ENCODE results near the gene GAREM1.
A peak's percentile ranks its signal among the peaks of the same experiment; 100 is the strongest.
"Not testable (repeated sequence)": the region's sequence is repeated elsewhere in the genome, so short reads cannot be mapped to it uniquely, and the experiment has no call there.

Gene GAREM1

GRCh38 chr18:32470714-32471633 is at the start of gene GAREM1:
Gene GAREM1 (minus strand): TSS chr18:32470882. CDS start chr18:32470428, 454 bp downstream.
- peak; percentile 99 for DNase-seq (ENCODE audit: low read depth, low spot score)

- no peak for DNase-seq (ENCODE audit: low read depth, low spot score)
Measured at GRCh38 chr18:32511147-32511546, 40.5 kb upstream of the GAREM1 start.

GRCh38 chr18:32509111-32509510 is 38.4 kb upstream of the GAREM1 start:
- DNase-seq (ENCODE audit: low read depth, low spot score) = no peak

- no peak for DNase-seq (ENCODE audit: low read depth, low spot score)
Measured at GRCh38 chr18:32507093-32507492, 36.4 kb upstream of the GAREM1 start.

GRCh38 chr18:32502014-32502413 is 31.3 kb upstream of the GAREM1 start:
- DNase-seq (ENCODE audit: low read depth, low spot score) = no peak

GRCh38 chr18:32501242-32501641 is 30.6 kb upstream of the GAREM1 start:
- DNase-seq (ENCODE audit: low read depth, low spot score) = not testable (repeated sequence)

GRCh38 chr18:32483002-32483401 is 12.3 kb upstream of the GAREM1 start:
- no peak for DNase-seq (ENCODE audit: low read depth, low spot score)

GRCh38 chr18:32482117-32482516 is 11.4 kb upstream of the GAREM1 start:
- DNase-seq (ENCODE audit: low read depth, low spot score) = no peak

- DNase-seq (ENCODE audit: low read depth, low spot score) = no peak
Measured at GRCh38 chr18:32480581-32480980, 9.9 kb upstream of the GAREM1 start.

- DNase-seq (ENCODE audit: low read depth, low spot score) = no peak
Measured at GRCh38 chr18:32478807-32479206, 8.1 kb upstream of the GAREM1 start.

- DNase-seq (ENCODE audit: low read depth, low spot score) = no peak
Measured at GRCh38 chr18:32478317-32478716, 7.6 kb upstream of the GAREM1 start.

- DNase-seq (ENCODE audit: low read depth, low spot score) = no peak
Measured at GRCh38 chr18:32476106-32476505, 5.4 kb upstream of the GAREM1 start.

- not testable (repeated sequence) for DNase-seq (ENCODE audit: low read depth, low spot score)
Measured at GRCh38 chr18:32475069-32475468, 4.4 kb upstream of the GAREM1 start.

- DNase-seq (ENCODE audit: low read depth, low spot score) = no peak
Measured at GRCh38 chr18:32473325-32473724, 2.6 kb upstream of the GAREM1 start.

- DNase-seq (ENCODE audit: low read depth, low spot score) = no peak
Measured at GRCh38 chr18:32472841-32473240, 2.2 kb upstream of the GAREM1 start.

- DNase-seq (ENCODE audit: low read depth, low spot score) = no peak
Measured at GRCh38 chr18:32470460-32470713, 295 bp downstream of the GAREM1 start.

GRCh38 chr18:32469691-32470459 is 807 bp downstream of the GAREM1 start:
- DNase-seq (ENCODE audit: low read depth, low spot score) = peak; percentile 78

- DNase-seq (ENCODE audit: low read depth, low spot score) = peak; percentile 65
Measured at GRCh38 chr18:32469190-32469651, 1.5 kb downstream of the GAREM1 start.

- DNase-seq (ENCODE audit: low read depth, low spot score) = no peak
Measured at GRCh38 chr18:32468147-32468845, 2.4 kb downstream of the GAREM1 start.

- no peak for DNase-seq (ENCODE audit: low read depth, low spot score)
Measured at GRCh38 chr18:32461709-32462272, 8.9 kb downstream of the GAREM1 start.

- no peak for DNase-seq (ENCODE audit: low read depth, low spot score)
Measured at GRCh38 chr18:32460171-32460731, 10.4 kb downstream of the GAREM1 start.
